NCI-H1105 treated with DMSO at 0.1 percent for 48 hours (cell line): ENCODE measurements around the gene SCP2.

ENCODE experiments used
- DNase-seq: peaks from one replicate; lab custom pipeline; 2025; lab: John Stamatoyannopoulos, UW

Gene SCP2

DNA sequence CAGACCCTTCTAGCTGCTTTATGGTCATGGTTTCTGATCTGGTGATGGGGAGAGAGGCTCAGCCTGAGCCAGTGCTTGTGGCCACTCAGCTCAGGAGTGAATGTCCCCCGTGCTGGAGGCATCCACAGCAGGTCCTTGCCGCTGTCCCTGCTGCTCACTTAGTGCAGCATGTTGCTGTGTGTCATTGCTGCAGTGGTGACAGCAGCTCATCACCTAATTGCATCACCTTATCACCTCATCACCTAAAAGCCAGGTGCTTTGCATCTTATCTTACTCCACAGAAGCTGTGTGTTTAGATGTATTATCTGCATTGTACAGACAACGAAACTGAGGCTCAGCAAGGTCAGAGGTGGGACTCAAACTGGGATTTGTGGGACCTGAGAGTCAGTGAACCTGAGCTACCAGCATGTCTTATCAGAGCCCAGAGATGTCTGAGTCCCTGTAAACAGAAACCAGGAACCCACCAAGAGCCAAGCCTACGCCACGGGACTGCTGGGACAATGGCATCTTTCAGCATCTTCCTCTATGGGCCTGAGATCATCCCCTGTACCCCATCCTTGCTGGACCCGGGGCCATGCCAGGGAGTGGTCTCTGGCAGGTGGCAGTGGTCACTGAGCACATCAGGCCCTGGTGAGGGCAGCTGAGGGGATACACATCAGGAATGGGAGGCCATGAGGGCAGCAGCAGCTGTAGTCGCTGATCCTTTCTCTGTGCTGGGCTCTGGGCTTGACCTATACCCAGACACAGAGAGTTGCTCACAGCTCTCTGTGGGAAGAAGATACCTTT, 141.4 kb downstream of the SCP2 start:
- DNase-seq: no peak

DNA sequence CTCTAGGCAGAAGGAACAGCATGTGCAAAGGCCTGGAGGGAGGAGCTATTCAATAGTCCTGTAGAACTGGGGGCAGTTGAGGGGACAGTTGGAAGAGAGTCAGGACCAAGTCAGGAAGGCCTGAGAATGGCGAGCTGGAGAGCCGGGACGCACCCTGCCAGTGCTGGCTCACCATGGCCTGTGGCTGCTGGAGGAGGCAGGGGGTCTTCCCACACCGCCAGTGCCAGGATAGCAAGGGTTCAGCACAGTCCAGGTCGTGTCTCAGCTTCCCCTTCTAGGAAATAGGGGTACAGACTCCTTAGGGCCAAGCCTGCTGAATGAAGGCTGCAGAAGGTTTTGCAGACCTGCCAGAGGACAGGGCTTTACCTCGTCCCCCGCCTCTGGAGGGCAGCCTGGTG, 142.2 kb downstream of the SCP2 start:
- DNase-seq: no peak

DNA sequence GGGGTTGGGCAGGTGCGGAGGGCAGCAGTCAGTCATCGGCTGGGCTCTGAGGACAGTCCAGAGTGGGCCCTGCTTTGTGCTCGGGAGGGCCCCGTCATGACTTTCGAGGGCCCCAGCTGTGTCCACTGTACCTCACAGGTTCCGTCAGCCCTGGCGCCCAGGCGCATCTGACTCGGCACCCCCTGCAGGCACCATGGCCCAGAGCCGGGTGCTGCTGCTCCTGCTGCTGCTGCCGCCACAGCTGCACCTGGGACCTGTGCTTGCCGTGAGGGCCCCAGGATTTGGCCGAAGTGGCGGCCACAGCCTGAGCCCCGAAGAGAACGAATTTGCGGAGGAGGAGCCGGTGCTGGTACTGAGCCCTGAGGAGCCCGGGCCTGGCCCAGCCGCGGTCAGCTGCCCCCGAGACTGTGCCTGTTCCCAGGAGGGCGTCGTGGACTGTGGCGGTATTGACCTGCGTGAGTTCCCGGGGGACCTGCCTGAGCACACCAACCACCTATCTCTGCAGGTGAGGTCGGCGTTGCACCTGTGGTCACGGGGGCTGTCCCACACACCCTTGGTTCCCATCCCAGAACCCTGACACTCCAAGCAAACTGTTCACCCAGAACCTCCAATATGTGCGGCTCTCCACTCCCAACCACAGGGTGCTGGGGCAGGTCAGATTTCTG, 142.7 kb downstream of the SCP2 start:
- DNase-seq: no peak

DNA sequence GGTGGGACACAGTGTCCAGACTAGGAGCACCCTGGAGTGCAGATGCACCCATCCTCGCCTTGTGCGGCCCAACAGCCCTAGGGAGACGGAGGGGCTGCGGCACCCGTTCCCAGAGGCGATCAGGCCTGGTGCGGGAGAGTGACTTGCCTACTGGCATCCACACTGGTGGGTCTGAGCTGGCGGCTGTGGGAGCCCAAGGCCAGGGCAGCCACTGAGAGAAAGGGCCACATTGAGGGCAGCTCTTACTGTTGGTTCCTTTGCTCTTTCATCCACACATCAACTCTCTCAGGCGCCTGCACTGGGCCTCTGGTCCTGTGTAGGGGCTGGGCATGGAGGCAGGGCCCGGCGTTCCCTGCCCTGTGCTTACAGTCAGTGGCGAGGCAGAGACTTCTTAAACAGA, 143.5 kb downstream of the SCP2 start:
- DNase-seq: no peak

DNA sequence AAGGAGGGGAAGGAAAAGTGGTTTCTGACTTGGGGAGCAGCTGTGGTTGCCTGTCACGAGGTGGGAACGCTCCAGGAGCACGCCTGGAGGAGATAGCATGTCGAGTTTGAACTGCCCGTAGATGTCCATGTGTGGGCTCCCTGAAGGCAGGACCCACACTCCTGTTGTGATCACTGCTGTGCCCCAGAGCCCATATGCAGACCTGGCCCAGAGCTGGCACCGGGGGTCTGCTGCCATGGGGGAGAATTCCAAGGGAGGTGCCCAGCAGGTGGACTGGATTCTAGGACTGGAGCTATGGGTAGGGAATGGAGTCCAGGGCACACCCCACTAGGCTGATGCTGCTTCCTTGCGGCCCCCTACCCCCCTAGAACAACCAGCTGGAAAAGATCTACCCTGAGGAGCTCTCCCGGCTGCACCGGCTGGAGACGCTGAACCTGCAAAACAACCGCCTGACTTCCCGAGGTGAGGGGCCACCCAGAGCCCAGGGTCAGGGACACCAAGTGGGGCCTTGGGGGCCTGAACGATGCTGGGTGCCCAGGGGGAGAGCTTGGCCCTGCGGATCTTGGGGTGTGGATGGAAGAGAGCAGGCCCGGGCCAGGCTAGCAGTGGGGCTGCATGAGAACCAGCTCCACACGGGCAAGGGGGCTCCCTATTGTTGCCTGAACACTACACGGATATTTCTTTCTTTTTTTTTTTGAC, 144.2 kb downstream of the SCP2 start:
- DNase-seq: no peak

DNA sequence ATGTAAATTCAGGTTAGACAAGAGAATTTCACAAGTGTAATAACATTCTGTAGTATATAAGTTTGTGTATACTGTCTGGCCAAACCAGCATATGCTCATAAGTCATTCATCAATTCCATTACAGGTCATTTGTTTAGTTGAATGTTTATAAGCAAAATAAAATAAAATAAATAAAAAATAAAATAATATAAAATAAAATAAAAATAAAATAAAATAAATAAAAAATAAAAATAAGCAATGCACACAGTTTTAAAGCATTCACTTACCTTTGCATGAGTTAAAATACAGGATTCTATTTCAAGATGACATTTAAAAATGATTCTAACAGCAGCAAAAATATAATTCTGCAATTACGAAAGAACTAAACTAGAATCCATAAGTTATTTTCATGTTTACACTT, 144.8 kb downstream of the SCP2 start:
- no peak for DNase-seq

DNA sequence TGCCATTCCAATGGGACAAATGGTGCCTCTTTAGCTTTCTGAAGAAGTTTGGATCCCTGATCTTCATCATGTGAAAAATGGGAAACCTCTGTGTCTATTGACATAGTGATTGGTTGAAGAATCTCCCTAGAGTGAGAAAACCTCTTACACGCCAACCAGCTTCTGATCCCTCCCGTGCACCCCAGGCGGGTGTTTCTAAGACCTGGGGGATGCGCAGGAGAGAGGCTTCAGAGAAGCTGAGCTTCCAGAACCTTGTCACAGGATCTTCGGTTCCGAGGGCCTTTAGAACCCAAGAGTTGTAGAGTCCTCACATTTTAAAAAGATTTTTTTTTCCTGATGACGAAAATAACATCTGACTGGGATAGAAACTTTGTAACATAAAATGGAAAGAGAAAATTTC, 146.2 kb downstream of the SCP2 start:
- no peak for DNase-seq

DNA sequence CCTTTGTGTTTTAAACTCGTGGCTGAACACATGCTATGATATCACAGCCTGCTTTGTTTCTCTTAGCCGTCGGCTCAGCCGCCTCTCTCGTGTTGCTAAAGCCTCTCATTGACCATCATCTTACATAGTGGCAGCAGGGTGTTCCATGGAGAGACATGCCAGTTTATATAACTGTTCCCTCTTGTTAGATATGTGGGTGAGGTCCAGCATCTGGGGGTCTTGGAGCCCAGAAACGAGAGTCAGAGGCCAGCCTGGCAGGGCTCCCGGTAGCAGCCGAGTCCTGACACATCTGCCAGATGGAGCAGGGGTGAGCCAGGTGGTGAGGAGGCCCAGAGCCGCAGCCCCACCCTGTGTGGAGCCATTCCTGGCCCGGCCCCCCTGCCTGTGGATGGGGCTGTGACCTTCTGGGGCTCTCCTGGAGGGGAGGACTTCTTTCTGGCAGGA, 146.8 kb downstream of the SCP2 start:
- DNase-seq: no peak

DNA sequence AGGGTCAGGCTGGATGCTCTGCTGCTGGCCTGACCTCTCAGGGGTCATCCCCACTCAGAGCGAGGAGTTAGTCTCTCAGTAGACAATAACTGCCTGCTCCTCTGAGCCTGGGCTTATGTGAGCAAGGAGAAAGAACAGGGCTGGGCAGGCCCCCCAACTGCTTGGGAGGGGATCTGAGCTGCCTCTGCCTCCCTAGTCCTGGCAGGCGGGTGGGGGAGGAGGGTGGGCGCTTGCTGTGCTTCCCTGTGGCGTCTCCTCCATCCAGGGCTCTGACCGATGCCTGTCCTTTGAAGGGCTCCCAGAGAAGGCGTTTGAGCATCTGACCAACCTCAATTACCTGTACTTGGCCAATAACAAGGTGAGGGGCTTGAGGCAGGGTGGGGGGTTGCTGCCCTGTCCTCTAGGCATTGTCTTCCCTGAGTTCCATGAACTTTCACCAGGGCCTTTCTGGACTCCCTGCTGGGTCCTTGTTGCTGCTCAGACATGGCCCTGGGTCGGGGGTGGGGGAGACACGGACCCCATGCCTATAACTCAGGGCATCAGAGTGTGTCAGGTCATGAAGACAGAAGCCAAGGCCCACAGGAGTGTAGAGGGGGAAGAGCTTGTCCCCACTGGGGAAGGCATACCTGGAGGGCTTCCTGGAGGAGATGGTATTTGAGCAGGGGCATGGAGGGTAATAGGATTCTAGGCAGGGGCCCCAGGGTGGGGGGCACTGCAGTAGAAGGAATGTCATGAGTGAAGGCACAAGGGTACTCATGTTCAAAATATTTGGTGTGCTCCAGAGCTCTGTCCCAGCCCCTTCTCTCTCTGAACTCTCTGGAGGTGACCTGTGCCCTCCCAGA, 147.5 kb downstream of the SCP2 start:
- DNase-seq: no peak

DNA sequence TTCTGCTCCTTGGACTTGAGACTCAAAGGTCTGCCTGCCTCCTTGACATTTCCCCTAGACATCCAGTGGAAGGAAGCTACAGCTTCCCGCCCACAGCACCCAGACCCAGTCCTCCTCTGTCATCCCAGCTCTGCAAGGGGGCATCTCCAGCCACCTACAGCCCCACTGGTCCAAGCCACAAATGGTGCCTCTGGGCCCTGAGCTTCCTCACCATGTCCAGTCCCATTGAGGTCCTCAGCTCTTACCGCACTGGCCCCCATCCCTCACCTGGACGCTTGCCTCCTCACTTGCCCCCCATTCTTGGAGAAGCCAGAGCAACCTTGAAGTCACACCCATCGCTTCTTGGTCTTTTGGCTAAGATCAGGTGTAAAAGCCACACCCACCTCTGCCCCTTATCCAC, 148.1 kb downstream of the SCP2 start:
- DNase-seq: no peak

DNA sequence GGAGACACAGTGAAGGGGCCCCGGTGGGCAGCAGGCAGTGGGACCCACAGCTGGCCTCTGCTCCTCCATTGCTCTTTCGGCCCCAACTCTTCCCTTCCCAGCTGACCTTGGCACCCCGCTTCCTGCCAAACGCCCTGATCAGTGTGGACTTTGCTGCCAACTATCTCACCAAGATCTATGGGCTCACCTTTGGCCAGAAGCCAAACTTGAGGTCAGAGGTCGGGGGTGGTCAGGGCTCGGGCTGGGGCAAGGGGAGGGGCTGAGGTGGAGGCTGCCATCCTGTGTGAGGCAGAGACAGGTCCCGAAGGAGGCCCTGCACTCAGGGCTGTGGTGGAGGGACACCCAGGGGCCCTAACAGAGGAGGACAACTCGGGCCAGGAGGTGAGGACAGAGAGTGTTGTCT, 148.7 kb downstream of the SCP2 start:
- DNase-seq: no peak

DNA sequence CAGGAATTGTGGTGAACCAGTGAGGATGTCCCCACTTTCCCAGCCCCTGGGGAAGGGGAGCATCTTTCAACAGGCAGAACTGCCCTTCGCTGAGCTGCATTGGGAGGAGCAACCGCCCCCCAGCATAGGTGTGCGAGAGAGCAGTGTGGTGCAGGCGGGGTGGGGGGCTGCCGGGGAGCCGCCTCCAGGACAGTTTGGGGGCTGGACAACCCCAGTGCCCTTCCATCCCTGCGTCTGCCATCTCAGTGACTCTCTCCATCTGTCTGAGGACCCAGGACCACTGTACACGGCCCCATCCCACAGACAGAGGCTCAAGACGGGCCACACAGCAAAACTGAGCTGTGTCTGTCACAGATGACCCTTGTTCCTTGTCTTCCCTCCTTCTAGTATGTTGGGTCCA, 149.1 kb downstream of the SCP2 start:
- DNase-seq: no peak

DNA sequence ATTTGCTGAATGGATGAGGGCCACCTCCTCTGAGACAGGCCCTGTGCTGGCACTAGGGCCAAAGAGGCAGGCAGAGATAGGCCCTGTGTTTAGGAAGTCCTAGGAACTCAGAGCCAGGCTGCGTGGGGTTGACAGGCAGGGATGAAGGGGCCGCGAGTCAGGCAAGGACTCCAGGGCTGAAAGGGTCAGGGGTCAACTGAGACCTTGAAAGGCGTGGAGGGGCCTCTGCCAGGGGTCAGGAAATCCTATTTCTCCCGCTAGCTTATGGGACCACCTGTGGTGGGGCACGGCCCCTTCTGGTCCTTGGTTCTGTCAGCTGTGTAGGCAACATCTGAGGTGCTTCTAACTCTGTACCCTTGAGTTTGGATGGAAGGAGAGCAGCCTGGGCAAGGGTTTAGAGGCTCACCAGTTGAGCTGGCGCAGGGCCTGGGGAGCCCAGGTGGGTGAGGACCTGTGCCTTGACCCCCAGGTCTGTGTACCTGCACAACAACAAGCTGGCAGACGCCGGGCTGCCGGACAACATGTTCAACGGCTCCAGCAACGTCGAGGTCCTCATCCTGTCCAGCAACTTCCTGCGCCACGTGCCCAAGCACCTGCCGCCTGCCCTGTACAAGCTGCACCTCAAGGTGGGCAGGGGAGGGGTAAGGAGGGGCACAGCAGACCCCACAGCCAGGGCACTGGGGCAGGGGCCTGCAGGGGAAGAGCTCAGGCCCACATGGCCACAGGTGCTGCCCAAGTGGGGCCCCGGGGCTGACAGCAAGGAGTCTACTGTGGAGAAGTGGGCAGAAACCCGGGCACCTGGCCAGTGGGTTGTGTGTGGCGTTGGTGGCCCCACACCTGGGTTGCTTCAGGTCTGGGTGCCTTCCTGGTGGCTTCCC, 149.9 kb downstream of the SCP2 start:
- DNase-seq: no peak

DNA sequence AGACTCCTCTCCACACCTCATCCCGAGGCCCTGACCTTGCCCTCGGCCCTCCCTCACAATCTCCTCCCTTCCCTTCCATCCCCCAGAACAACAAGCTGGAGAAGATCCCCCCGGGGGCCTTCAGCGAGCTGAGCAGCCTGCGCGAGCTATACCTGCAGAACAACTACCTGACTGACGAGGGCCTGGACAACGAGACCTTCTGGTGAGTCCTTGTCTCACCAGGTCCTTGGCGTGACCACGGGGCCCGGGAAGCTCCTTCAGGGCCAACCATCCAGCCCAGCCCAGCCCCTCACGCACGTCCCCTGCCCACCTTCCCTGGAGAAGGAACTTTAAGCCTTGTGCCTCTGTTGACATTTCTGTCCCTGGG, 150.5 kb downstream of the SCP2 start:
- no peak for DNase-seq

DNA sequence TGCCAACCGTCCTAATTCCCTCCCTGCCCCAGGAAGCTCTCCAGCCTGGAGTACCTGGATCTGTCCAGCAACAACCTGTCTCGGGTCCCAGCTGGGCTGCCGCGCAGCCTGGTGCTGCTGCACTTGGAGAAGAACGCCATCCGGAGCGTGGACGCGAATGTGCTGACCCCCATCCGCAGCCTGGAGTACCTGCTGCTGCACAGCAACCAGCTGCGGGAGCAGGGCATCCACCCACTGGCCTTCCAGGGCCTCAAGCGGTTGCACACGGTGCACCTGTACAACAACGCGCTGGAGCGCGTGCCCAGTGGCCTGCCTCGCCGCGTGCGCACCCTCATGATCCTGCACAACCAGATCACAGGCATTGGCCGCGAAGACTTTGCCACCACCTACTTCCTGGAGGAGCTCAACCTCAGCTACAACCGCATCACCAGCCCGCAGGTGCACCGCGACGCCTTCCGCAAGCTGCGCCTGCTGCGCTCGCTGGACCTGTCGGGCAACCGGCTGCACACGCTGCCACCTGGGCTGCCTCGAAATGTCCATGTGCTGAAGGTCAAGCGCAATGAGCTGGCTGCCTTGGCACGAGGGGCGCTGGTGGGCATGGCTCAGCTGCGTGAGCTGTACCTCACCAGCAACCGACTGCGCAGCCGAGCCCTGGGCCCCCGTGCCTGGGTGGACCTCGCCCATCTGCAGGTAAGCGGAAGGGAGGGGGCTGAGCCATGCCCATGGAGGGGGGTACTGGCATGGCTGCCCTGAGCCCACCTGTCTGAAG, 151.4 kb downstream of the SCP2 start:
- no peak for DNase-seq

DNA sequence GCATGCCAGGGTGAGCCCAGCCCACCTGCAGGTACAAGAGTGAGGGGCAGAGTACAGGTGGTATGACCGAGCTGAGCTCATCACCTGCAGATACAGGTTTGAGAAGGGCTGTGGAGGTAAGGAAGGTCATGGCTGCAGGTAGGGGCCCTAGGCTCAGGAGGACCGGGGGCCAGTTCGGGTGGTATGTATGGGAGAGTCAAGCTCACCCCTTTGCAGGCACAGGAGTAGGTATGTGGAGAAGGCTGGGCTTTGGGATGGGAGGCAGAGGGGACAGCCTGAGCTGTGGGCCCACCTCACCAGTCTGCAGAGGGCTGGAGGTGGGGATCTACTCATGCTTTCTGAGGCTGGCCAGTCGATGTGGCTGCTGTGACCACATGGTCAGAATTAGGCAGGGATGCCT, 152.2 kb downstream of the SCP2 start:
- DNase-seq: no peak

DNA sequence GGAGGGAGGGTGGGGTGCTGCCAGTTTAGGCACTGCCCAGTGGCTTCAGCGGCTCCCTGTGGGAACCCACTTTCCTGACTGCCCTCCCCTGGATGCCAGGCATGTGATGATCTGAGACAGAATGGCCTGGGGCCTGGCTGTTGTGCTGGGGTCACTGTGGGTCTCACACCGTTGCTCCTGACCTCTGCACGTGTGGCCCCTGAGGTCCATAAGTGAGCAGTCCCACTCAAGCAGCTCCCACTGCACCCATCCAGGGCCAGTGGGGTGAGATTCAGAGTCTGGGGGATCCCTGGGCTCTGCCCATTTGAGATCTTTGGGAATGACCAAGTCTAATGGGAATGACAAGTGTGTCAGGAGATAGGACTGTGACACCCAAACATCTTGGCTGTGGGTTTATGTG, 153.0 kb downstream of the SCP2 start:
- no peak for DNase-seq

DNA sequence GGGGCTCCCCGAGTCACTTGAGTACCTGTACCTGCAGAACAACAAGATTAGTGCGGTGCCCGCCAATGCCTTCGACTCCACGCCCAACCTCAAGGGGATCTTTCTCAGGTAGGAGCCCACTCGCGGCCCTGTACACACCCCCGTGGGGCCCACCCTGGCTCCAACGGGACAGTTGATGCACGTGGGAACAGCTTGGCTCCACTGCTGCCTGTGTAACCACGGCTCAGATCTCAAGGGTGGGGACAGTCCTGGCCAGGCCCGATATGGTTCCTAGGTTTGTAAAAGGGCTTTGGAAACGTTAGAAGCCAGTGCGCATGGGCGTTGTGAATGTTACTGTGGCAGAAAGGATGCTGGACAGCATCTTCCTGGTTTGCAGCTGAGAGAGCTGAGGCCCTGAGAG, 153.7 kb downstream of the SCP2 start:
- no peak for DNase-seq

DNA sequence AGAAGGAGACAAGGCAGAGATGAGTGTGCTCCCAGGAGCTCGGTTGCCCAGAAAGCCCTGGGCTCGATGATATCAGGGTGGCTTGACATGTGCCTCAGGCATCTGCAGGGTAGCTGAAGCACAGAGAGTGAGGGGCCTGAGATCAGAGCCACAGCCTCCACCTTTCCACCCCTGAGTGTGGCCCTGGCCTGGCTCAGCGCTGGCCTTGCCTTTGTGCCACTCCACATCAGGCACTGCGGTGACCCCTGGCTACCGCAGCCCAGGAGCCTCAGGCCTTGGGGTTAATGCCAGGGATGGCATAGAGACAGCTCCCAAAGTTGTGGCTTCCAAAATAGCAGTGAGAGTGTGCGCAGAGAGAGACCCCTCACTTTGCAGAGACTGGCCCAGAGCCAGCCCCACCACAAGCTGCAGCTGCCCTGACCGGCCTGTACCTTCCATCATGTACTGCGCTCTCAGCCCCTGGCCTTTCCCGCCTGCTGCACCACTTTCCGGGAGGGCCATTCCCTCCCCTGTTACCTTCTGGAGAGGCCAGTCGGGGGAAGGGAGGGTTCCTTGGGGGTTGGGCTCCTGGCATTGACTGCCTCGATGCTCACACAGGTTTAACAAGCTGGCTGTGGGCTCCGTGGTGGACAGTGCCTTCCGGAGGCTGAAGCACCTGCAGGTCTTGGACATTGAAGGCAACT, 154.4 kb downstream of the SCP2 start:
- no peak for DNase-seq
